GM12875 (cell line): ENCODE data around the gene NR4A1.

Experiments used
- H3K4me3 ChIP-seq: one replicate; pipeline ENCODE4 v1.5.1; 2011; ENCODE audit warnings: low read depth, low read length, control low read depth
- TF ChIP-seq, protein P1 (sequence below): IDR thresholded peaks from 2 replicates; pipeline ENCODE4 v1.5.1; 2011; ENCODE audit warnings: low read depth, mild to moderate bottlenecking, control low read depth, inconsistent platforms, low read length, moderate library complexity, borderline replicate concordance; ENCODE audit not compliant: insufficient read depth

The NR4A1 gene

GRCh38 chr12:52042706-52043385, 8.4 kb upstream of the NR4A1 start:
- H3K4me3 ChIP-seq = no peak overlapping the region
- TF ChIP-seq, protein P1, sequence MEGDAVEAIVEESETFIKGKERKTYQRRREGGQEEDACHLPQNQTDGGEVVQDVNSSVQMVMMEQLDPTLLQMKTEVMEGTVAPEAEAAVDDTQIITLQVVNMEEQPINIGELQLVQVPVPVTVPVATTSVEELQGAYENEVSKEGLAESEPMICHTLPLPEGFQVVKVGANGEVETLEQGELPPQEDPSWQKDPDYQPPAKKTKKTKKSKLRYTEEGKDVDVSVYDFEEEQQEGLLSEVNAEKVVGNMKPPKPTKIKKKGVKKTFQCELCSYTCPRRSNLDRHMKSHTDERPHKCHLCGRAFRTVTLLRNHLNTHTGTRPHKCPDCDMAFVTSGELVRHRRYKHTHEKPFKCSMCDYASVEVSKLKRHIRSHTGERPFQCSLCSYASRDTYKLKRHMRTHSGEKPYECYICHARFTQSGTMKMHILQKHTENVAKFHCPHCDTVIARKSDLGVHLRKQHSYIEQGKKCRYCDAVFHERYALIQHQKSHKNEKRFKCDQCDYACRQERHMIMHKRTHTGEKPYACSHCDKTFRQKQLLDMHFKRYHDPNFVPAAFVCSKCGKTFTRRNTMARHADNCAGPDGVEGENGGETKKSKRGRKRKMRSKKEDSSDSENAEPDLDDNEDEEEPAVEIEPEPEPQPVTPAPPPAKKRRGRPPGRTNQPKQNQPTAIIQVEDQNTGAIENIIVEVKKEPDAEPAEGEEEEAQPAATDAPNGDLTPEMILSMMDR = no peak

- no peak overlapping the region for H3K4me3 ChIP-seq
- TF ChIP-seq, protein P1 = no peak
Observed at GRCh38 chr12:52043386-52044212, 7.6 kb upstream of the NR4A1 start.

DNA sequence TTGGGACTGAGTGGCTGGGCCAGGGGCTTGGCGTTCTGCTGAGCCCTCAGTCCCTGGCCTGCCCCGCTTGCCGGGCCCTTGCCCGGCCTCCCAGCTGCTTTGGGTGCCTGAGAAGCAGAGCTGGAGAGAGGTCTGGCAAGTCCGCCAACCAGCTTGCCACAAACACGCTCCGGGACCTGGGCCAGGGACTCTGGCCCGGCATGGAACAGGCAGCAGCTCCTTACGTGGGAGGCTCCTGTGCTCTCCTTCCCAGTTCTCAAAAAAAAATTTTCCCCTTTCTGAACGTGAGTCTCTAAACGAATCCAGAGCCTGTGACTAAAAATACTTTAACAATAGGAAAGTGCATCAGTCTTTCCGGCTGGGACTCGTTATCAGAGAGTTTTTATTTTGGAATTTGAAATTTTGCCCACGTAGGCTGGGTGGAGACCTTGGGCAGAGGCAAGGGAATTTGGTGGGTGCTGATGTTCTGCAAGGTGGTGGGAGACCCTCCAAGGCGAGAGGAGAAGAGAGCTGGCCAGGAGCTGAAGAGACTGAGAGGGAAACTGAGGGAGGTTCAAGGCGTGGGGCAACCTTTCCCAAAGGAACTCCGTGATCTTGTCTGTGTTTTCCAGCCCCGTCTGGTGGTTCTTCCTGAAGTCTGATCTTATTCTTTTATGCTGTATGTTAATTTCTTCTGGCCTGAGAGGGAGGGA, 6.8 kb upstream of the NR4A1 start:
- TF ChIP-seq, protein P1 = no peak
- H3K4me3 ChIP-seq = no peak overlapping the region

DNA sequence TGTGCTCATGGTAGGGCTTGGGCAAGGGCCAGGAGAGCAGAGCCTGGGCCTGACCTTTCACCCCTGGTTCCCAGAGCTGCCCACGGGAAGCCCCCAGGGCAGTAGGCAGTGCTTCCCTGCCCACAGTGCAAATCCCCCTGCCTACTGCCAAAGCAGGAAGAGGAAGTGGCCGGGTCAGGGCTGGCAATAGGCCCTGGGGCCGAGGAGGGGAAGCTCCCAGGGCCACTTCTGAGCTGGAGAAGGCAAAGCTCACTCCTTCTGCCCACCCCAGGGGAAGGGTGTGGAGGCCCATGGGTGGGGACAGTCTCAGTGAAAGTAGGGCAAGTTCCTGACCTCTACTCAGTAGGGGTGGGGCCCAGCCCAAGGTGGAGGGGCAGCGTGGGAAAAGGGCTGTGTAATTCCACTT, 5.4 kb upstream of the NR4A1 start:
- H3K4me3 ChIP-seq = no peak overlapping the region

GRCh38 chr12:52046859-52047258, 4.4 kb upstream of the NR4A1 start:
- TF ChIP-seq, protein P1 = no peak
- H3K4me3 ChIP-seq = no peak overlapping the region

More for the DNA sequence above, 5.4 kb upstream of the NR4A1 start:
- TF ChIP-seq, protein P1 = no peak

DNA sequence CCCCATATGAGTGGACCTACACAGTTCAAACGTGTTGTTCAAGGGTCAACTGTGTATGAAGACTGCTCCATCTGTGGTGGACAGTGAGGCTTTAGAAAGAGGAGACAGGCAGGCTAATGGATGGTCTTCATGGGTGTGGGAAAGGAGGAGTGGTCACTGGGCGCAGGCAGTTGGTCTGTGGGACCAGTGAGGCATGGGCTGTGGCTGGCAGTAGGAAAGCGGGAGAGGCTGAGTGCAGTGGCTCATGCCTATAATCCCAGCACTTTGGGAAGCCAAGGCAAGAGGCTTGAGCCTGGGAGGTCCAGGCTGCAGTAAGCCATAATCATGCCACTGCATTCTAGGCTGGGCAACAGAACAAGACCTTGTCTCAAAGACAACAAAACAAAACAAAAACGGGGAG, 2.0 kb upstream of the NR4A1 start:
- H3K4me3 ChIP-seq = no peak overlapping the region
- TF ChIP-seq, protein P1 = no peak

DNA sequence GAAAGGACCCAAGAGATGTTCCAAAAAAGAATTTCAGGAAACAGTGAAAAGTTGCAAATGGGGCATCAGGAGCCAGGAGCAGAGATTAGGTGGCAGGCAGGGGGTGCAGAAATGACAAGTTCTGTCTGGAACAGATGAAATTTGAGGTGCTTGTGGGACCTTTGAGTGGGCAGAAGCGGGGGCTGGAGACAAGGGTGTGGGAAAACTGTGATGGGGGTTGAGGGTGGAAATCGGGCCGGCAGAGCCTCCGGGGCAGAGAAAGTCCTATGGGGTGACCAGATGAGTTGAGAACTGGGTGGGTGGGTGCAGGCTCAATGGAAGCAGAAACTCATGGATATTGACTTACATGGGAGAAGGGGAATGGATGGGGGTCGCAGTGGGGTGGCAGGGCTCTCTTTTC, 1.6 kb upstream of the NR4A1 start:
- TF ChIP-seq, protein P1 = no peak
- H3K4me3 ChIP-seq = no peak overlapping the region
